Loucy (cell line): ENCODE results near the gene ATXN7L1.

Experiments
- CTCF ChIP-seq: fragments of 200-600 bp; sonication (generic); conservative IDR thresholded peaks from 2 replicates; pipeline ENCODE4 v1.5.1; 2014; ENCODE audit warnings: mild to moderate bottlenecking, antibody characterized with exemption, low read length
- EZH2phosphoT487 ChIP-seq: fragments of 200-600 bp; IDR thresholded peaks from 2 replicates; pipeline ENCODE4 v1.6.1; 2018; ENCODE audit warnings: antibody characterized with exemption, mild to moderate bottlenecking, moderate library complexity, borderline replicate concordance

DNA sequence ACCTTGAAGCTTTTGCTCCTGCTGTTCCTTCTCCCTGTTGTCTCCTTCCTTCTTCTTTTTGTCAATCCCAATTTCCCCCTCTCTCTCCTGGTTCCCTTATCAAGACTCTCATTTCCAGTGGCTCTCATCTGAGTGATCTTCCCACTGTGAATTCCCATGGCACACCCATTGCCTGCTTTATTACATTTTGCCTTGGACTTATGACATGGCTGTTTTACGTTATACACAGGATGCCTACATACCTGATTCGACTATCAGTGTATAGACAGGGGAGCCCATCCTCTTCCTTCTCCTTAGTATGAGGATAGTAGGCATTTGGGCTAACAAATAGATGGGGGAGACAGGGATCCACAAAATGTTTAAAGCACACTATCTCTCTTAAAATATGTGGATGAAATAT is 255.2 kb downstream of the ATXN7L1 start:
- TF ChIP-seq CTCF (no peak), EZH2phosphoT487 (no peak)
